ENCODE data around the gene ANXA6.
A peak's percentile ranks its signal among the peaks of the same experiment; 100 is the strongest.
"Not testable (repeated sequence)": the region's sequence is repeated elsewhere in the genome, so short reads cannot be mapped to it uniquely, and the experiment has no call there.

ANXA6 gene

DNA sequence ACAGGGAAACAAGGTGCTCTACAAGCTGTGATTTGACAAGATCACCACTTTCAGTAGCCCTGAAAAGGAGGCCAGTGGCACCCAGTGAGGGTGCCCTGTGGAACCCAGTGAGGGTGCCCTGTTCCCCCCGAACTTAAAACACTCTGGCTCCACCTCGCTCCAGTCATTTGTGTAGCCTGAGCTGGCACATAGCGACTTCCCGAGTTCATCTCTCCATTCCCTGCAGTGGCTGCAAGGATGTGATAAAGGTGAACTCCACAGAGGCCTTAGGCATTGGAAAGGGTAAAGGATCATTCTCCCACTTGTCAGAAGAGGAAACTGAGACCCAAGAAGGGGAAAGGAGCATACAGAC lies 21.9 kb upstream of the ANXA6 start:
- no peak for DNase-seq

DNA sequence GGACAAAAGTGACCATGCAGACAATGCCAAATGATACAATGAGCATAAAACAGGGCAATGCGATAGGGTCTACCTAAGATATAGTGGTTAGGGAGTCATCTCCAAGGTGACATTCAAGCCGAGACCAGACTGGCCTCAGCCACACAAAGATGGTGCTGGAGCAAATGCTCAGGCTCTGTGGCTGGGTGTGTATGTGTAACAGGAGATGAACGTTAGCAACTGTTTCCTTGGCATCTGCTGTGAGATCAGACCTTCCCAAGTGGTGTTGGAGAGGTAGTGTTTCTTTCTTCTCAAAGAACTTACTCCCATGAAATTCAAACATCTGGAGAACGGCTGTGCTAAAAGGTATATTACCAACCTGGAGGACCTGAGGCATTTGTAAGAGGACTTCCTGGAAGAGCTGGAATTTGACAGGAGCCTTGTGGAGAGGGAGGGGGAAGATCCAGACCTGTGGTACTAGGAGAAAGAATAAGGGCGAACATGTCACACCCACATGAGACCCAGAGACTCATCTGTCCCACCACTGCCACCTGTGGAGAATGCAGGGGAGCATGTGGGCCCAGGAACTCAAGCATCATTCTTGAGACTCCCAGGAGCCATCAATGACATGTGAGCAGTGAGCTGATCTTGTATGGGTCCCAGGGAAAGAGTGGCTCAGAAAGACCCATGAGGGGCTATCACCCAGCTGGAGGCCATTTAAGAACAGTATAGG lies 21.4 kb upstream of the ANXA6 start:
- no peak for DNase-seq

DNA sequence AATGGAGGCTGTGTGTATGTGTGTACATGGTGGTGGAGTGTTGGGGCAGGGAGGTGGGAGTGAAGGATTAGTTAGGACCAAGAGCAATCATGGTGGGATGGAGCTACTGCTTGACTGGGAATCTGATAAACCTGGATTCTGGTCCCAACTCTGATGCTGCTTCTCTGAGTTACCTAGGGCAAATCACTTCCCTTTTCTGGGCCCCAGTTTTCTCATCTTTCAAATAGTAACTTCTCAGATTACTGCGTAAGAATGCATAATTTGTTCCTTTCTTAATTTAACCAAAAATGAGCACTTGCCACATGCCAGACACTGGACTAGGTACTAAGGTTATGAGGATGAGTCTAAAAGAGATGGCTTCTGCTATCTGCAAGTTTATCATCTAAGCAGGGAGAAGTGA lies 20.8 kb upstream of the ANXA6 start:
- no peak for DNase-seq

DNA sequence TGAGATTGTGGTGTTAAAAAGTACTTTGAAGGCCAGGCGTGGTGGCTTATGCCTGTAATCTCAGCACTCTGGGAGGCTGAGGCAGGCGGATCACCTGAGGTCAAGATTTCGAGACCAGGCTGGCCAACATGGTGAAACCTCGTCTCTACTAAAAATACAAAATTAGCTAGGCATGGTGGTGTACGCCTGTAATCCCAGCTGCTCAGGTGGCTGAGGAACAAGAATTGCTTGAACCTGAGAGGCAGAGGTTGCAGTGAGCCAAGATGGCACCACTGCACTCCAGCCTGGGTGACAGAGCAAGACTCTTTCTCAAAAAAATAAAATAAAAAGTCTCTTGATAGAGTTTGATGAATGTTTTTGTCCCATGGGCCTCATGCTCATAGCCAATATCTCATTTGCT lies 18.7 kb upstream of the ANXA6 start:
- not testable (repeated sequence) for DNase-seq

DNA sequence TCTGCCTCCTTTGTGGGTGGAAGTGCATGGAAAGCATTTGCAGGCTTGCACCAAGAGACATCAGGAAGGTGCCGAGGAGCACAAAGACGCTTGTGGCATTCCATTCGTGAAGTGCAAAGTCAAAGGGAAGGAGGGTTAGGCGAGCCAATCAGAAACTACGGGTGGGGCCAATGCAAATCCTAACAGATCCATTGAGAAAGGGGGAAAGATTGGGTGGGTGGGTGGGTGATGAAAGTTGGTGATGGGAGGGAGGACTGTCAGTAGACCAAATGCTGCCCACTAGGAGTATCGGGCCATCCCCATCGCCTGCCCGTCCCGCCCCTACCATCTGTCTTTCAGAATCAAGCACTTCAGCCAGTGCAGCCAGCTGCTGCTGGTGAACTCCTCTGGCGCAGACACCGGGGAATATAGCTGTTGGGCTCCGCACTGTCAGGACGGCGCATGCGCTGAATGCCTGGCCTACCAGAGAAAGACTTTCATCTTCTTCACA lies 17.1 kb upstream of the ANXA6 start:
- DNase-seq = no peak

DNA sequence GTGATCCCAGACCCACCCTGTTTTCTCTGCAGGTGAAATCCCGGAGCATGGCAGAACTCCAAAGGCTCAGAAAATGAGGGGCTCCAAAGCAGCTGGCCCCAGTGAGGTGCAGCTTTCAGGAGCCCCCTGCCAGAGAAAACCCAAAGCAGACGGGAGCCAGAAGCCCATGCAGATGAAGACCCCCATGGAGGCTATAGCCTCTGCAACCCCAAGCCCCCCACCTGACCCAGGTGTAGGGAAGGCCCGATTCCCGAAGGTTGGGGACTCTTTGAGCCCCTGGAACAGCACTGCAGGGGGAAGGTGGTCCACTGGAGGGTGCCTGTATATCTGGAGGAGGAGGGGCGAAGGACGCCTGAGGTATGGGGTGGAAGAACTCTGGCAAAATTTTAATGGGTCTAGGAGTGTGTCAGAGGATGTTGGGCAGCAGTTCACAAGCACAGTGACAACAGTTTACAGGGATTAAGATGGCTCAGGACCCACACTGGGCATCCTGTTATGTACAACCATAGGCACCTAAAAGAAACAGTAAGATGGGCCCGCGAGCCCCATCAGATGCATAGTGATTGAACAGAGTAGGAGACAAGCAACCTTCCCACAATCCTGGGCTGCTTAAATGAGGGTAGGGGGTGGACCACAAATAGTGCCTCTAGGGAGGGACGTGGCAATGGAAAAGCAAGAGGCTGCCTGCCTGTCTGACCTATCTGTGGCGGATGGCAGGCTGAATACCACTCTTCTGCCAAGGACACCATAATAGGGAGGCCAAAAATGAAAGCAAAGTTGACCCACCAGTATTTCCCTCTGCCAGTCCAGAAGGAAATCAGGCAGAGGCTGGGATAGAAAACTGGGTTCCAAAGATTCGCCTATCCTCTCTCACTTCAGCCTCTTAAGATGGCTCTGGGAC lies 16.4 kb upstream of the ANXA6 start:
- DNase-seq = no peak

DNA sequence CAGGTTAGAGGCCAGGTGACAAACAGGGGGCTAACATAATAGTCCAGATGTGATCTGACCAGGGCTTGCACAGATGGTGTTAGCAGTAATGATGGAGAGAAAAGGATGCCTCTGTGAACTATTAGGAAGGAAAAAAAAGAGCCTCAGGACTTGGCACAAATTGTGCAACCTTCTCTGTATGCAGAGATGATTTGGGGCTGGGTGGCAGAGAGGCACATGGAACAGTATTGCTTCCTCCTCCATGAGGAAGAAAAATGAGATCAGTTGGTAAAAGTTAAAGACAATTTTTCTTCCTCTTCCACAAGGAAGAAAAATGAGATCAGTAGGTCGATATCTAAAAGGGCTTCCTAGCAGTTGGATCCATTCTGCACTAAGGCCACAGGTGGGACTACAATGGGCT lies 13.9 kb upstream of the ANXA6 start:
- DNase-seq = no peak

DNA sequence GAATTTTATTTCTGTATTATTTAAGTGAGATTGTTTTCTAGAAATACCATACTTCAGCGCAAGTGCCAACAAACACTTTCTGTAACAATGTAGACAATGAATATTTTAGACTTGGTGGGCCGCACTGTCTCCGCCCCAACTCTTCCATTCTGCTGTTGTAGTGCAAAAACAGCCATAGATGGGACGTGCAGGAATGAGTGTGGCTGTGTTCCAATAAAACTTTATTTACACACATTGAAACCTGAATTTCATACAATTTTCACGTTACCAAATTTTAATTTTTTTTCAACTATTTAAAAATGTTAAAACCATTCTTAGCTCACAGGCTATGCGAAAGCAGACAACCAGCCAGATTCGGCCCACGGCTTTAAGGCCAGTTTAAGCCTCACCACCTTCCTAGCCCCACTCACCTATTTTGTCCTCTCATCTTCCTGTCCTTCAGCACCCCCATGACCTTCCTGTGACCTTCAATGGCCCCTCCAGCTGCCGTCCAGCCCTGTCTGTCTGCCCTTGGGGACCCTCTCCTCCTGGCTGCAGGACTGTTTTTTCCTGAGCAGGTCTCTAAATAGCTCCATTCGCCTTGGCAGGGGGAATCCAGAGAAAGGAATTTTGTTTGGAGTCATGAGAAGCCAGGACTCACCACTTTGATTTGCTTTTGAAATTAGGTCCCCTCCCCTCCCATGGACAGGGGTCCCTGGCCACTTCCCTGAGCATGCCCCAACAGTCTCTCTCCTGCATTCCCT lies 11.2 kb upstream of the ANXA6 start:
- DNase-seq = no peak

DNA sequence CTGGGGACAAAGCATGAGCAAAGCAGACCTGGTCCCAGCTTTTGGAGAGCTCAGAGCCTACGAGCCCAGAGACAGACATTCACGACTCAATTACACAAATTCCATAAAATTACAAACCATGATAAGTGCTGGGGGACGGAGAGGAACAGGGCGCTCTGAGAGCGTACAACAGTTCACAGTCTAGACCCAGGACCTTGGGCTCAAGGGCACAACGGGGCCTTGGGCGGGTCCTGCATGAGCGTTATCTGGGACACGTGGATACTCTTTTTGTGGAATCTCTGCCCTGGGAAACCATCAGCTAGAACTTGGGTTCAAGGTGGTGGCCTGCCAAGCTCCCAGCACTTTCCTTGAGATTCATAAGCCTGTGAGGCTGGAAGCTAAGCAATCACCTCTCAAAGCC lies 9.4 kb upstream of the ANXA6 start:
- no peak for DNase-seq

DNA sequence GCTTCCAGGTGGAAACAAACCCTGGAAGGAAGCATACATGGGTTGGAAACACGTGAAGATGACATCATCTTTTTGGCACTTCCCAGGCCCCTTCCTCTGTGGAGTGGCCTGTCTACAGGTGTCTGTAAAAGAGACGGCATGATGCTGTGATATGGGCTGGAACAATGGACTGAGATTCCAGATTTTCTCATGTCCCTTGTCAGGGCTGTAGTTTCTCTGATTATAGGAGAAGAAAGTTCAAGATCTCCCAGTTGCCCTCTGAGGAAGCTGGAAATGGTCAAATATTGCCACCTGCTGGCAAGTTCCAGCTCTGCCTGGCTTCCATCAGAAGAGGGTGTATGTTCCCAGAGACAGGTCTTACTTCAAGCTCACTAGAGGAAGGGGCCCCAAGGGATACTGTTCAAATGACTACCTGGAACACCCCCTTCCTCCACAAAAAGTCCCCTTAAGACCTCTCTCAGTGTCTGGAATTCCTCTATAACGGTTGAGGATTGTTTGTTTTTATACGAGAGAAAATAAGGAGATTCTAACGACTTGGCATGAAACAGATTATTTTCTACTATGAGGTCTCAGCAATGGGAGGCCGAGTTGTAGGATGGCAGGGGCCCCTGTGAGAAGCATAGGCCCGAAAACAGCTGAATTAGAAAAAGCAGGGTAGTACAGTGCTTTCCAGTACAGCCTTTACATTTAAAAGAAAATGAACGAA lies 7.3 kb upstream of the ANXA6 start:
- peak in 1 of 2 experiments; percentile 19 for DNase-seq

DNA sequence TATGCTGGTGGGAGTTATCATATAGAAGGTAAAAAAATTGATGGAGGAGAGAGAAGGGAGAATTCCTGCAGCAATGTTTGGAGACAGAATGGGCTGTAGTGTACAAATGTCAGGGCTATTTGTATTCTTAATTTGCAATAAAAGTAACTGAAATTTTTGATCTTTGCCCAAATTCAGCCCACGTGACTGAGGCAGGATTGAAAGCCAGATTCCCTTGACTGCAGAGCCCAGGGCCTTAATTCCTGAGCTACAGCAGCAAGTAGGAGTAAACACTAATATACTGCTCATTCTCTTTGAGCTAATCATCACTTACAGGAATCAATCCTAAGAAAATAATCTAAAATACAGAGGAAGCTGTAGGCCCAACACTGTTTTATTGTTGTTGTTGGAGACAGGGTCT lies 5.2 kb upstream of the ANXA6 start:
- no peak for DNase-seq

DNA sequence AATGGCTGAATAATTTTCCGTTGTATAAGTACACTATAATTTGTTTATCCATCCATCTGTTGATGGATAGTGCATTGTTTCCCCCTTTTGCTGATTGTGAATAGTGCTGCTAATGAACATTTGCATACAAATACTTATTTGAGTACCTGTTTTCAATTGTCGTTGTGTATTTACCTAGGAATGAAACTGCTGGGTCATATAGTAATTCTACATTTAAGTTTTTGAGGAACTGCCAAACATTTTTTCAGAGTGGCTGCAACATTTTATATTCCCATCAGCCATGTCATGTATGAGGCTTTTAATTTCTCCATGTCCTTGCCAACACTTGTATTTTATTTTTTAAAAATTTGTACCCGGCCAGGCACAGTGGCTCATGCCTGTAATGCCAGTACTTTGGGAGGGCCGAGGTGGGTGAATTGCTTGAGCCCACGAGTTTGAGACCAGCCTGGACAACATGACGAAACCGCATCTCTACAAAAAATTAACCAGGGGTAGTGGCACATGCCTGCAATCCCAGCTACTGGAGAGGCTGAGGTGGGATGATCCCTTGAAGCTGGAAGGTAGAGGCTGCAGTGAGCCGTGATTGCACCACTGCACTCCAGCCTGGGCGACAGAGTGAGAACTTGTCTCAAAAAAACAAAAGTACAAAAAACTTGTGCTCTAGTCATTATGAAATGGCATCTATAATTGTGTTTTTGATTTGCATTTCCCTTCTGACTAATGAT lies 2.2 kb upstream of the ANXA6 start:
- no peak for DNase-seq

DNA sequence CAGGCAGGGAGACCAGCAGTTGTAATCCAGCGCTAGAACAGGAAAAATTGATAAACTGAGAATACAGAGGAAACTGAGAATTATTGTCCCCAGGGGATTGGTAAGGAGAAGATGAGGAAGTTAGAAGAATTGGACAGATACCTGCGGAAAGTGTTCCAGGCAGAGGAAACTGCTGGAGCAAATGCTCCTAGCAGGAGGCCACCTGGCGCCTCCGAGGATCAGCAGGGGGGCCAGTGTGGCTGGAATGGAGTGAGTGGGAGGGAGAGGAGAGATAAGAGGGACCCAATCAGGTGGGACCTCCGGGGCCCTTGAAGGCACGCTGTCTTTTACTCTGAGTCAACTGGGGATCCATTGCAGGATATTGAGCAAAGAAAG lies 695 bp upstream of the ANXA6 start:
- no peak for DNase-seq

DNA sequence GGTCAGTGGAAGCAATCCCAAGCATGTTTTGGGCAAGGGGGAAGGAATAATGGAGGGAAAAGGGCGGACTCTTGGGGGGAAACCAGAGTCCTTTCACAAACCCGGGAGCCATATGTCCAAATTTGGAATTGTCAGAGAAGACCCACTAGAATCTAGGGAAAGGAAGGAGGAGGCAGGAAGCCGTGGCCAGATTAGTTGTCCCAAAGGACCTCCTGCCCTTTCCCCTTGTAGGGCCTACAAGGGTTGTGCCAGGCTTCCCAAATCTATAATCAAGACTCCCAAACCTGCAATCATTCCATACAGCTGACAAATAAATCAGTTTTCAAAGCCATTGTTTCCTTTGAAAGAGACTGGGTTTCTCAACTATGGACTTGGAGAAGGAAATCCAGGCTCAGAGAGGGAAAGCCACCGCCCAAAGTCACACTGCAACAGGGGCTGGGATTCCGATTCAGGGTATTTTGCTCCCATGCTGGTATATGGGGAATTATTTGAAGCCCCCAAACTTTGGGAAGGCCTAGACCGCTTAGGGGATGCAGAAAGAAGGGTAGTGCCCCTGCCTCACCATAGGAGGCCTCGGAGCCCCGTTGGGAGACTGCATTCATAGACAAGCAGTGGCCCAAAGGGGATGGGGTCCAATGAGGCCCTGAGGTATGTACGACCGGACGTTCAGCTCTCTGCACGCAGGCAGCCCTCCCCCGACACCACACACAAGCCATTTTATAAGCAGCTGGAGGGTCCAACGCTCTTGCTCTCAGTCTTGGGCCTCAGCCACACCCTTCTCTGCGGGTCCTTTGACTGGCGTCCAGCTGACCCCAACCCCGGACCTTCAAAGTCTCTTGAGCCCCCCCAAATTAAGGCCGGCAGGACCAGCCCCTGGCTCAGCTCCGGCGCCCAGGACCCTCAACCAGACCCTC lies 815 bp downstream of the ANXA6 start:
- DNase-seq = no peak

DNA sequence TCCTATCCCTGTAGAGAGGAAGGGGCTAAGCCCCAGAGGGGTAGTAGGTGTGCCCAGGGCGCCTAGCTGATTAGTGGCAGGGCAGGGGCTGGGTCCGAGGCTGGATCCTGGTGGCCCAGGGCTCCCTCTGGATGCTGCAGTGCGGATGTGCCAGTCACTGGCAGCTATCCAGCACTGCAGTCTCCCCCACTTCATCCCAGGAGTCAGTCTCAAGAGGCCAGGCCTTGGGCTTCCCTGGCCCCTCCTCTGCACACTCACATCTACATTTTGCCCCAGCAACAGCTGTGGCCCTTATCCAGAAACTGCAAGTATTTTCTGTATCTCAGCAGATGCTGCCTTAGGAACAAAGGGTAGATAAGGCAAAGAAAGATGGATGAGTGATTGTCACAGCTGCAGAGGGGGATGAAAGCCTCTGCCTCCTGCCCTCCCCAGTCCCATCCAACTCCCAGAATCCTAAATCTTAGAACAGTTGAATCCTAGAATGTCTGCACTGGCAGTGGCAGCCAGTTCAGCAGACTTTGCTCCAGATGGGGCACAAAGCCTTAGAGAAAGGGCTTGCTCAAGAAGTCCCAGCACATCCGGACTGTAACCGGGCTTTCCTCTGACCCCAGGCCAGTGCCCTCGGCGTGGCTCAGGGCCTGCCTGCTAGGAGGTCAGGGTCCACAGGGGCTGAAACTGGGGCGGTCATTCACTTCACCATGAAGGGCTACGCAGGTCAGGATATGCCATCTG lies 1.6 kb downstream of the ANXA6 start:
- no peak for DNase-seq

DNA sequence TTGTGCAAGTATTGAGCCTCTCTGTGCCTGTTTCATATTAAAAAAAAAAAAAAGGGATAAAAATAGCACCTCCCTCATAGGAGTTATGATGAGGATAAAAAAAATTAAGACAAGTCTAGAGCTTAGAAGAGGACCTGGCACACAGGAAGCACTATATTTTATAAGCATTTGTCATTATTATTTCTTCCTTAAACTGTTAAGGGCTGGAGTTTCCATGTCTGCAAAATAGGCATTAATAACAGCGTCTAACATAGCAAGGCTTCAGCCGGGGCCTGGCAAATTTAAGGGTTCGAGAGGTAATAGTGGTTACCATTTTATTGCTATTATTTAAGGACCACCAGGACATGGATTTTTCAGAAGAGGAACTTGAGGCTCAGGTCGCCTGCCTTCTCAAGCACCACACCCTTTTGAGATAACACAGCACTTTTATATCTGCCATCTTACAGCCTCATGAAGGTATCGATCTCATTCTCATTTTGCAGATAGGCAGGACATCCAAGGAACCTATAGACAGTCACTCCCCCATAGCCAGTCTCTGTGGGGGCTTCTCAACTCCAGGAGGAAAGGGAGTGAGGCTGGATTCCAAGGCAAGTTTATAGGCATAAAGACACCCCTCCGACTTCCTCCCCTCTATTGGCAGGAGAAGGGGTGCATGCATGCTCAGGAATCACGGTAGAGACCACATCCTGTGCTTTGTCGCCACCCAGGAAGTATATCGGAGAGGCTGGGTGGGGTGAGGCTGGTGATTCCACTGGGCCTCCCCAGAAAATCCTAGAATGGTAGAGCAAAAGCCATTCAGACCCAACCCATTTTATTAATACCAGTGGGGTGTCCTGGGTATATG lies 2.4 kb downstream of the ANXA6 start:
- no peak for DNase-seq

DNA sequence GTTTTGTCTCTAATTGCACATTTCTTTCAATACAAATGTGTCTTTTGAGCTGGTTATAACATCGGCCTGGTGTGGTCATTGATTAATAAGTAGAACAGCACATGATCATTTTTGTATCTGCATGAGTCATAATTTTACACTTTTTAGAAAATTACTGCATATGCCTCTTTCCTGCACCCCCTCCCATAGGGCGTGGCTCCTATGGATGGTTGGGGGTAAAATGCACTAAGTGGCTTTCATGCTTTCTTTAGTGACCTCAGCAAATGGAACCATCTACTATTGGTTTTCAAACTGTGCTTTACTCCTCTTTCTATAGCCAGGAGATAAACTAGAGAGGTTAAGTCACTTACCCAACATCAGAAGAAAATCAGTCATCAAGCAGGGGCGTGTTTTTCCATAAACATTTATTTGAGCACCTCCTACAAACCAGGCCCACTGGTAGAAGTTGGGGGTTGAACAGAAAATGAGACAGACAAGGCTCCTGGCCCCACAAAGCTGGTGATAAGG lies 3.8 kb downstream of the ANXA6 start:
- DNase-seq = no peak

DNA sequence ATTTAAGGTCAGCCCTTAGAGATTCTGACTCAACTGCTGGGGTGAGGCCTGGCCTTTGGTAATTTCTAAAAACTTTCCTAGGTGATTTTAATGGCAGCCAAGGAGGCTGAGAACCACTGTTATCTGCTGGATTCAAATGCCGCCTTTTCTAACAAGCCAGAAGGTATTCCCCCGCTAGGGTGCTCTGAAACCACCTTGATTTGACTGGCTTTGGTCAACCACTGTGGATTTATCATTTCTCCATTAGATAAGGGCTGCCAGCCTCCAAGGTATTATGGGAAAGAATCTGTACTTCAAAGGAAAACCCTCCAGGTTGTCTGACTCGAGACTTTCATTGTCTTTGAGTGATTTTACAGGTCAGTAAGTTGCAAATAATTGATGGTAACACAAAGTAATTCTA lies 4.3 kb downstream of the ANXA6 start:
- no peak for DNase-seq

DNA sequence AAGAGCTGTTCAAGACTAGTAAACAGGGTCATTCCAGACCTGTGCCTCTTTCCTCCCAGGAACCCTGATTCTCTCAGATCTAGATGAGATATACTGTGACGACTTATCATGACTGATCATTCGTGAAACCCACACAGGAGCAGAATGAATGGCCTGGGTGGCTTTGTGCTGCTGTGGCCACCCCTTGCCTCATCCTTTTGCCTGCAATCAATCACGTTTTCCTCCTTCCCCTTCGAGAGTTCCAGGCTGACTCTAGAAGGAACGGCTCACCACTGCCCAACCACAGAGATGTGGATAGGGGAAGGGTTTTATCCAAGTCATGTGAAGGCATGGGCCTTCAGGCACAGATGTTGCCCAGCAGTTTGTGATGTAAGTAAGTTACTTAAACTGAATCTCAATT lies 5.8 kb downstream of the ANXA6 start:
- DNase-seq = no peak

All from NCI-H1930 (cell line).